ENCODE data around the gene ENDOG.

- TF ChIP-seq CTCF (IDR thresholded peaks at IDR 0.05) (no peak), POLR2A (IDR thresholded peaks at IDR 0.05) (no peak)
These were observed 15.8 kb upstream of the ENDOG start for GRCh38 chr9:128802482-128802881.
